Immature natural killer cell (primary cell): ENCODE results near the gene FZR1. TPM values are rescaled to one million over a fixed set of nuclear protein-coding genes. Genes with fewer than 3 reads are reported as not detected.
A peak's percentile ranks its signal among the peaks of the same experiment; 100 is the strongest.

Experiments used
- DNase-seq, 3 donors: peaks; one replicate each; pipeline ENCODE4 v3.0.0; 2022; ENCODE audit warnings: mixed read lengths in 1 of 3
- H3K27ac Mint-ChIP-seq, 6 donors: one replicate each; pipeline ENCODE4 v1.8.0; 2020; ENCODE audit warnings: mixed read lengths in 6 of 6, mild to moderate bottlenecking in 5 of 6, inconsistent platforms in 4 of 6, moderate library complexity in 3 of 6
- H3K27me3 Mint-ChIP-seq, 3 donors: one replicate each; pipeline ENCODE4 v1.8.0; 2020 to 2021; ENCODE audit warnings: low read depth in 3 of 3, mild to moderate bottlenecking in 3 of 3, mixed read lengths in 3 of 3, moderate library complexity in 3 of 3, inconsistent platforms in 1 of 3
- H3K36me3 Mint-ChIP-seq, 3 donors: one replicate each; pipeline ENCODE4 v1.8.0; 2020; ENCODE audit warnings: mixed read lengths in 3 of 3, inconsistent platforms in 2 of 3, mild to moderate bottlenecking in 2 of 3
- H3K4me1 Mint-ChIP-seq, 2 donors: one replicate each; pipeline ENCODE4 v1.8.0; 2020; ENCODE audit warnings: inconsistent platforms in 2 of 2, mild to moderate bottlenecking in 2 of 2, mixed read lengths in 2 of 2, moderate library complexity in 1 of 2
- H3K4me3 Mint-ChIP-seq, 5 donors: one replicate each; pipeline ENCODE4 v1.8.0; 2020; ENCODE audit warnings: mild to moderate bottlenecking in 5 of 5, mixed read lengths in 5 of 5, inconsistent platforms in 3 of 5, moderate library complexity in 3 of 5
- H3K9me3 Mint-ChIP-seq, 6 donors: one replicate each; pipeline ENCODE4 v1.8.0; 2020; ENCODE audit warnings: mild to moderate bottlenecking in 6 of 6, mixed read lengths in 6 of 6, inconsistent platforms in 4 of 6, moderate library complexity in 3 of 6
- polyA plus RNA-seq, 3 donors: library from polyadenylated mRNA; unstranded; fragments of 300-500 nt; fragmentation: Illumina TruSeq; gene quantifications; one replicate each; pipeline ENCODE4 v1.2.3, GENCODE V29; 2021

The FZR1 gene
- polyA plus RNA-seq, 3 donors from 2014 or later, result 6.8 to 14.2 (median 9.7) TPM

DNA sequence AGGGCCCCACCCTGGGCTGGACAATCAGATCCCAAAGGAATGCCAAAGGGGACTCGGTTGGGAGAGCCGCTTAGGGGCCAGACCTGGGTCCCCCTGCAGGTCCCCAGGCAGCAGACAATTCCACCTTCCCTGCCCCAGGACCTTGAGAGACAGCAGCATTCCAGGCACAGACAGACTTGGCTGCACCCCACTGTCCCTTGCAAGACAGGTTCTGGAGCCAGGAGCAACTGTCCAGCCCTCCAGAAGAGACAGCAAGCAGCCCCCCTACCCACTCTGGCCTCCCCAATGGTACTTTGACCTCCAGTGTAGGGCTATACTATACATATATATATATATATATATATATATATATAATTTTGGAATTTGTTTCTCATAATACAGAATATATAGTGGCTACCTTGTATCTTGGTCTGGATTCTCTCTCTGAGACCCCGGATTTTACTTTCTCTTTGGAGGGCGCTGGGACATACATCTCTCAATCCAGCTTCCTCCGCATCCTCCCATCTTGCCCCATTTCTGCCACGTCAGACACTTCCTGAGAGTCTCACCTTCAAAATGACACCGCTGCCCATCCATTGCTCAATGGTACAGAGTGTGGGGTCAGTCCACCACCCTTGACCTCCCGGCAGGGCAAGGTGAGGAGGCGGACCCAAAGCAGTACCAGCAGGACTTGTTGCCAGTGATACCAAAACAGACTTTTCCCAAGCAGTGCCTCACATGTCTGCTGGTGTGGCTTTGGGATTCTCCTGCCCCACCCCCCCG is 38.5 kb upstream of the FZR1 start:
- Mint-ChIP-seq H3K9me3 (no peaks in the 10 kb centered on the region), H3K4me1 (peaks cover 0 to 2% of the 10 kb centered on the region in 2 donors), H3K4me3 (no peak overlapping the region), H3K27ac (no peak overlapping the region), H3K36me3 (peaks cover 3% of the 10 kb centered on the region in 3 donors), H3K27me3 (peaks cover 0 to 6% (median 4%) of the 10 kb centered on the region in 3 donors)
- no peak for DNase-seq

DNA sequence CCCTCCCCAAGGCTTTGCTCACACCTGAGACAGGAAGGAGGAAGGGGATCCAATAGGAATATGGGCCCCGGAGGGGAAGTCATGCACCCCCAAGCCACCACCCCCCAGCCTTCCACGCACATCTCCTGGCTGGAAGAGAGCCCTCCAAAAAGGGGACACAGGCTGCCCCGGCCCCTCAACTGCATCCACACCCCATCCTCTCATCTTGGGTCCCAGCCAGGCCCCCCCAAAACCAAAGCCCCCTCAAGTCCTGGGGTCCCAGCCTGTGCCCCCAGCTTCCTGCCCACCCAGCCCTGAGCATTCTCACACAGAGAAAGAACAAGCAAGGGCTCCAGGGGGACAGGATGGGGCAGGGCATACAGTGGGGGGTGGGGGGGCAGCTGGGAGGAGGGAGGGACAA is 37.9 kb upstream of the FZR1 start:
- no peak overlapping the region for H3K4me3 Mint-ChIP-seq
- H3K9me3 Mint-ChIP-seq, result no peaks in the 10 kb centered on the region
- H3K36me3 Mint-ChIP-seq, result no peaks in the 10 kb centered on the region
- H3K4me1 Mint-ChIP-seq, result peaks cover 0 to 2% of the 10 kb centered on the region in 2 donors
- no peak for DNase-seq
- H3K27me3 Mint-ChIP-seq, result peaks cover 0 to 6% (median 4%) of the 10 kb centered on the region in 3 donors
- H3K27ac Mint-ChIP-seq, result no peak overlapping the region

DNA sequence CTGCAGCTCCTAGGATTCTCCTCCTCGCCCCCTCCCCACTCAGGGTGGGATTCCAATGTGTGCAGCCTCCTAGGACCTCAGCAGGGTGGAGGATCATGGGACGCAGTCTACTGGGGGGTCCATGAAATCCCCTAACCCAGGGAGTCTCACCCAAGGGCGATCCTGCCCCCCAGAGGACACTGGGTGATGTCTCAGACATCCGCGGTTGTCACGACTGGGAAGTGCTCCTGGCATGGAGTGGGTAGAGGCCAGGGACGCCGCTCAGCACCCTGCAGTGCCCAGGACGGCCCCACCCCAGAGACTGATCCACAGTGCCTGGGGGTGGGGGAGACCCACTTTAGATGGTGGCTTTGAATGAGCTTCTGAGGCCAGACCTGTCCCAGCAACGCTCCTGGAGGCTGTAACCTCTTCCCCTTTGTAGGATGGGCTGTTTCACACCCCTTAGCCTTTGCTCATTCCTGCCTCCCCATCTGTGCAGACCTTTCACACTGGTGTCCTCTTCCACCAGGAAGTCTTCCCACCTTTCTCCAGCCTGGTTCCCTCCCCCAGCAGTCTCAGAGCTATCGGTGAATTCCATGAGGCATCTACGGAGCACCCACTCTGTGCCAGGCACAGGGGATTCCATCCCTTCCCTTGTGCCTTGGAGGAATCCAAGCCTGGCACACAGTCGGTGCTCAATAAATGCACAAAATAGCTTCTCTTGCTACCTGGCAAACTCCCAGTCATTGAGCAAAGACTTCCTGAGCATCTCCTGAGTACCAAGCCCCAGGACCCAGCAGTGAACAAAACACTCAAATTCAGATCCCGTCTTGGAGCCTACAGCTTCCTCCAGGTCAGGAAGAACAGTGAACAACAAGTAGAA is 36.2 kb upstream of the FZR1 start:
- no peaks in the 10 kb centered on the region for H3K36me3 Mint-ChIP-seq
- no peak overlapping the region for H3K4me3 Mint-ChIP-seq
- no peaks in the 10 kb centered on the region for H3K9me3 Mint-ChIP-seq

DNA sequence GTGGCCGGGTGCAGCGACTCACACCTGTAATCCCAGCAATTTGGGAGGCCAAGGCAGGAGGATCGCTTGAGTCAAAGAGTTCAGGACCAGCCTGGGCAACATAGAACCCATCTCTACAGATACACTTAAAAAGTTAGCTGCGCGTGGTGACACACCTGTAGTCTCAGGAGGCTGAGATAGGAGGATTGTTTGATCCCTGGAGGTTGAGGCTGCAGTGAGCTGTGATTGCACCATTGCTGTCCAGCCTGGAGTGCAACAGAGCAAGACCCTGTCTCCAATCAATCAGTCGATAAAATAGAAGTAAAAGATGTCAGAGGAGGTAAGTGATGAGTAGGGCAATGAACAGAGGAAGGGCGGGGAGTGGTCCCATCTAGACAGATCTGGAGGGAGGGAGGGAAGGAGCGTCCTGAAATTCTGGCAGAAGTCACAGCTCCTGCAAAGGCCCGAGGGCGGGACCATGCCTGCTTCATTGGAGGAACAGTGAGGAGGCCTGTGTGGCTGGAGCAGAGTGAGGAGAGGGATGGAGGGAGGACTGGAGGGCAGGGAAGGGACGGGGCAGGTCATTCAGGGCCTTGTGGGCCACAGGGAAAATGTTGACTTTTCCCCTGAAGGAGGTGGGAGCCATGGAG is 35.5 kb upstream of the FZR1 start:
- Mint-ChIP-seq H3K9me3 (no peaks in the 10 kb centered on the region), H3K36me3 (no peaks in the 10 kb centered on the region), H3K27me3 (peaks cover 0 to 6% (median 4%) of the 10 kb centered on the region in 3 donors), H3K4me3 (no peak overlapping the region), H3K4me1 (peaks cover 0 to 2% of the 10 kb centered on the region in 2 donors), H3K27ac (peak overlapping the region in 1 of 6 donors; percentile 26)
- DNase-seq, result no peak

More for the DNA sequence above, 36.2 kb upstream of the FZR1 start:
- no peak for DNase-seq
- Mint-ChIP-seq H3K27ac (no peak overlapping the region), H3K27me3 (peaks cover 0 to 6% (median 4%) of the 10 kb centered on the region in 3 donors), H3K4me1 (peaks cover 0 to 2% of the 10 kb centered on the region in 2 donors)

DNA sequence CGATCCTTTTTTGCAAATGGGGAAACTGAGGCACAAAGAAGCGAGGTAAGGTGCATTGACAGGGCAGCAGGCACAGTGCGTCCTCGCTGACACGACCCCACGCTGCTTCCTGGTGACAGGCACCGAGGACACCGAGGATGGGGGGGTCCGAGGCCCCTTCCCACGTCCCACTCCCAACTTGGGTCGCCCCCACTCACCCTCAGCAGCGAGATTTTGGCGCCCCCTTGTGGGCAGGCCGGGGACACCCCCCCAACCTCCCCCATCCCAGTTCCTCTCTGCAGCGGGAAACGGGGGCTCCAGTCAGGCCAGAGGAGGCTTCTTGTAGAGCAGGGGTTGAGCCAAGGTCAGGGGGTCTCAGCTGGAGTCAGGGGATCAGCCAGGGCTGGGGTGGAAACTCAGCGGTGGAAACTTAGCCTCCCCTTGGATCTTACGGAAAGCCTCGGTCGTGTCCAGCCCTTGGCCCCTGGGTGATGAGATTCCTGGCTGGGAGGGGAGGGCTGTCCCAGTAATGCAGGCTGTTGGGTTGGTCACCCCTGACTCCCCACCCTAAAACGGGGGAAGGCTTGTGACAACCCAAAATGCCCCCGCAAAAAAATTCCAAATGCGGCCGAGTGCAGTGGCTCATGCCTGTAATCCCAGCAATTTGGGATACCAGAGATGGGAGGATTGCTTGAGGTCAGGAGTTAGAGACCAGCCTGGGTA is 34.0 kb upstream of the FZR1 start:
- no peaks in the 10 kb centered on the region for H3K9me3 Mint-ChIP-seq
- no peak overlapping the region for H3K27ac Mint-ChIP-seq
- H3K27me3 Mint-ChIP-seq, result peaks cover 0 to 7% (median 4%) of the 10 kb centered on the region in 3 donors
- peak; percentile 17 to 33 (median 23) for DNase-seq
- no peaks in the 10 kb centered on the region for H3K36me3 Mint-ChIP-seq
- no peak overlapping the region for H3K4me3 Mint-ChIP-seq
- peaks cover 0 to 1% of the 10 kb centered on the region in 2 donors for H3K4me1 Mint-ChIP-seq

DNA sequence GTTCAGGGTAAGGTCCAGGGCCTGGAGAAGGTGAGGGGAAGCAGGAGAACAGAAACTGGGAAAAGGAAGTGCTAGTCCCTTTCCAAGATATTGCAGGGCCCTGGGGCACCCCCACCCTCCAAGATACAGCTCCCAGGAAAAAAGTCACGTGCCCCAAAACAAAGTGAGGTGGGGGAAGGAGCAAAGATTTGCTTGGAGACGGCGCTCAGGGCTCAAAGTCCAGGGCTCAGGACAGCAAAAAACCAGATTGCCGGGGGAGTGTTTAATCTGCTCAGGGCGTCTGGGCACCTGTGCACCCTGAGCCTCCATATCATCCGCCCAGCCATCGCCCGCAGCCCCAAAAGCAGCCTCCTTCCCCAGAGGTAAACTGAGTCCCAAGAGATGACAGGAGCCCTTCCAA is 32.1 kb upstream of the FZR1 start:
- Mint-ChIP-seq H3K9me3 (no peaks in the 10 kb centered on the region), H3K4me1 (peaks cover 11 to 13% of the 10 kb centered on the region in 2 donors), H3K36me3 (no peaks in the 10 kb centered on the region), H3K27ac (no peak overlapping the region), H3K27me3 (peaks cover 0 to 10% (median 4%) of the 10 kb centered on the region in 3 donors), H3K4me3 (no peak overlapping the region)
- DNase-seq, result no peak

DNA sequence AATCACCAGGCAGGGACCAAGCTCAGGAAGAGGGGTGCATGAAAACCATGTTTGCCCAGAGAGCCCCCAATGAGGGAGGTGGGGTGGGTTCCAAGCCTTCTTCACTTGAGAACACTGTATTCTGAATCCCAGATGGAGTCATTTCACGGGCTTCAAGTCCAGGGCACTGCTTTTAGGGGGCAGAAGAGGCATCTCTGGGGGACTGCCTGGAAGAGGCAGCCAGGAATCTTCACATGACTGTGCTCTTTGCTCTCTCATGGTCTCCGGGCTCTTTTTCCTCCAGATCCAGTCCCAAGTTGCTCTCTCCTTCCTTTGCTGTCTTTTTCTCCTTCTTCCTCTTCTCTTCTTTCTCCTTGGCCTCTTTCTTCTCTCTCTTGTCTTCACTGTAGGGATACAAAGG is 31.5 kb upstream of the FZR1 start:
- H3K4me1 Mint-ChIP-seq, result peaks cover 16 to 18% of the 10 kb centered on the region in 2 donors
- no peaks in the 10 kb centered on the region for H3K36me3 Mint-ChIP-seq
- H3K9me3 Mint-ChIP-seq, result no peaks in the 10 kb centered on the region
- no peak overlapping the region for H3K4me3 Mint-ChIP-seq
- H3K27ac Mint-ChIP-seq, result no peak overlapping the region
- DNase-seq, result no peak
- H3K27me3 Mint-ChIP-seq, result peaks cover 0 to 10% (median 2%) of the 10 kb centered on the region in 3 donors

DNA sequence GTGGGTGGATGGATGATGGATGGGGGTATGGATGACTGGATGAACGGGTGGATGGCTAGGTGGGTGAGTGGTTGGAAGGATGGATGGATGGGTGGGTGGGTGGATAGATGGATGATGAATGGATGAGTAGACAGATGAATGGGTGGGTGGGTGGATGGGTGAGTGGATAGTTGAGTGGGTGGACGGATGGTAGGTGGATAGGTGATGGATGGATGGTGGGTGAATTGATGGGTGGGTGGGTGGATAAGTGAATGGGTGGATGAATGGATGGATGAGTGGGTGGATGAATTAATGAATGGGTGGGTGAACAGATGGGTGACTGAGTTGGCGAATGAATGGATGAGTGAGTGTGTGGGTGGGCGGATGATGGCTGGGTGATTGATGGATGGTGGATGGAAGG is 30.7 kb upstream of the FZR1 start:
- Mint-ChIP-seq H3K9me3 (no peaks in the 10 kb centered on the region), H3K4me3 (no peak overlapping the region), H3K27ac (no peak overlapping the region), H3K36me3 (no peaks in the 10 kb centered on the region), H3K4me1 (peaks cover 17 to 18% of the 10 kb centered on the region in 2 donors), H3K27me3 (peaks cover 0 to 8% (median 2%) of the 10 kb centered on the region in 3 donors)
- no peak for DNase-seq

DNA sequence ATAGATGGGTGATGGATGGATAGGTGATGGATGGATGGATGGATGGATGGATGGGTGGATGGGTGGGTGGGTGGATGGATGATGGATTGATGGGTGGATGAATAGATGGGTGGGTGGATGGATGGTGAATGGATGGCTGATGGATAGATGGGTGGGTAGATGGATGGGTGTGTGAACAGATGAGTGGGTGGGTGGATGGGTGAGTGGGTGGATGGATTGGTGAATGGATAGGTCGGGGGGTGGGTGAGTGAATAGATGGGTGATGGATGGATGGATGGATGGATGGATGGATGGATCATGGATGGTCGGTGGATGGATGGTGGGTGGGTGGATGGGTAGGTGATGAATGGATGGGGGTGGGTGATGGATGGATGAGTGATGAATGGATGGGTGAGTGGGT is 29.3 kb upstream of the FZR1 start:
- Mint-ChIP-seq H3K27me3 (peaks cover 0 to 5% (median 2%) of the 10 kb centered on the region in 3 donors), H3K36me3 (no peaks in the 10 kb centered on the region), H3K27ac (no peak overlapping the region), H3K4me3 (no peak overlapping the region), H3K9me3 (no peaks in the 10 kb centered on the region), H3K4me1 (peaks cover 17 to 18% of the 10 kb centered on the region in 2 donors)
- no peak for DNase-seq

DNA sequence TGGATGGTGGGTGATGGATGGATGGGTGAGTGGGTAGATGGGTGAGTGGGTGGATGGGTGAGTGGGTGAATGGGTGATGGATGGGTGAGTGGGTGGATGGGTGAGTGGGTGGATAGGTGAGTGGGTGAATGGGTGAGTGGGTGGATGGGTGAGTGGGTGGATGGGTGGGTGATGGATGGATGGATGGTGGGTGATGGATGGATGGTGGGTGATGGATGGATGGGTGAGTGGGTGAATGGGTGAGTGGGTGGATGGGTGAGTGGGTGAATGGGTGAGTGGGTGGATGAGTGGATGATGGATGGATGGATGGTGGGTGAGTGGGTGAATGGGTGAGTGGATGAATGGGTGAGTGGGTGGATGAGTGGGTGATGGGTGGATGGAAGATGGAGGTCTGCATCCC is 28.6 kb upstream of the FZR1 start:
- H3K9me3 Mint-ChIP-seq, result no peaks in the 10 kb centered on the region
- H3K27ac Mint-ChIP-seq, result no peak overlapping the region
- H3K4me1 Mint-ChIP-seq, result peaks cover 17 to 18% of the 10 kb centered on the region in 2 donors
- DNase-seq, result no peak
- H3K27me3 Mint-ChIP-seq, result peaks cover 0 to 5% (median 2%) of the 10 kb centered on the region in 3 donors
- no peak overlapping the region for H3K4me3 Mint-ChIP-seq
- H3K36me3 Mint-ChIP-seq, result no peaks in the 10 kb centered on the region

DNA sequence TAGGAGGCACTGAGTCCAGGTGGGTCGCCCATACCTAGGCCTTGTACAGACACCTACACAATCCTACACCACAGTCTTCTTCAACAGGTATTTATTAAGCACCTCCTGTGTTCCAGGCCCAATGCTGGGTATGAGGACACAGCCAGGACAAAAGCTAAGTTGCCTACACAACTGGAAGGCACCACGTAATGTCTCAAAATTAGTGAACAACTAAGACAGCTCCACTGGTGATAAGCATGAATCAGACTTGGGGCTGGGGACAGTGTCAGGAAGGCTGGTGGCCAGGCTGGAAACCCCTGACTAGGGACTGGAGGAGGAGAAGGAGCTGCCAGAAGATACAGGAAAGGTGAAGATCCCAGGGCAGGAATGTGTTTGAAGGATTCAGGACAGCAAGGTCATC is 28.2 kb upstream of the FZR1 start:
- peak overlapping the region in 3 of 6 donors; percentile 6 to 86 (median 77) for H3K27ac Mint-ChIP-seq
- DNase-seq, result no peak
- H3K36me3 Mint-ChIP-seq, result no peaks in the 10 kb centered on the region
- no peaks in the 10 kb centered on the region for H3K9me3 Mint-ChIP-seq
- H3K27me3 Mint-ChIP-seq, result peaks cover 0 to 5% (median 2%) of the 10 kb centered on the region in 3 donors
- H3K4me1 Mint-ChIP-seq, result peaks cover 17 to 18% of the 10 kb centered on the region in 2 donors
- peak overlapping the region; percentile 26 to 84 (median 62) for H3K4me3 Mint-ChIP-seq

DNA sequence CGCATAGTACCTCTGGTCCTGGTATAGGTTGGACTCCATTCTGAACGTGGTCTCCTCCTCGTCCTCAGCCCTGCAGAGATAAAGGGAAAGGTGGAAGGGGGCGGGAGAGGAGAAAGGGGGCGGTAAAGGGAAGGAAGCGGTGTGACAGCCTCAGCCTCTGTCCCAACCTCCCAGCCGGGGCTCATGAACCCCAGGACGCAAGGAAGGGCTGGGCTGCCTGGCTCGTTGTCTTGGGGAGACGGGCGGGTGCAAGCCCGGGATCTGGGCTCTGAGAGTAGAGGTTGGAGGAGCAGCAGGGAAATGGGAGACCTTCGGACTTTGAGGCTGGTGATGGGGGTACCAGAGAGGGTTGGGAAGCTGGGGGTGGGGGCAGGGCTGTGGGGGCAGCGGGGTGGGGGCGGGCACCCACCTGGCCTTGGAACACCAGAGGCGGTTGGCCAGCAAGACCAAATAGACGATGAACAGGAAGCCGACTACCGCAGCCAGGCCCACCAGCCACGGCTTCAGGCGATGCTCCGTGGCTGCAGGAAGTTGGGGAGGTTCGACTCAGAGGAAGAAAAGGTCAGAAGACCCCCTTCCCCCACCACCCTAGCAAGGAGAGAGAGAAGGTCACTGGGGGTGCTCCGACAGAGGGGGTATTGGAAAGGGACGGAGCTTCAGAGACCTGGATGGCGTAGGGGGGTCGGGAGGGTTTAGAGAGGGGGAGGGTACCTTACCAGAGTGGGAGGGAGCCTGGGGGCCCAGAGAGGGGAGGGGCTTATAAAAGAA is 27.5 kb upstream of the FZR1 start:
- Mint-ChIP-seq H3K9me3 (no peaks in the 10 kb centered on the region), H3K27me3 (peaks cover 0 to 6% (median 2%) of the 10 kb centered on the region in 3 donors), H3K36me3 (no peaks in the 10 kb centered on the region), H3K4me3 (peak overlapping the region; percentile 79 to 88 (median 82)), H3K27ac (peak overlapping the region in 5 of 6 donors; percentile 23 to 86 (median 62)), H3K4me1 (peaks cover 17 to 18% of the 10 kb centered on the region in 2 donors)
- peak; percentile 28 to 33 (median 33) for DNase-seq
